NCI-H128 (cell line): ENCODE results near the gene ADGRB2.
A peak's percentile ranks its signal among the peaks of the same experiment; 100 is the strongest.

ENCODE experiments used
- DNase-seq: peaks from one replicate; lab custom pipeline; 2025; ENCODE audit not compliant: unreplicated experiment; lab: John Stamatoyannopoulos, UW

Gene ADGRB2

DNA sequence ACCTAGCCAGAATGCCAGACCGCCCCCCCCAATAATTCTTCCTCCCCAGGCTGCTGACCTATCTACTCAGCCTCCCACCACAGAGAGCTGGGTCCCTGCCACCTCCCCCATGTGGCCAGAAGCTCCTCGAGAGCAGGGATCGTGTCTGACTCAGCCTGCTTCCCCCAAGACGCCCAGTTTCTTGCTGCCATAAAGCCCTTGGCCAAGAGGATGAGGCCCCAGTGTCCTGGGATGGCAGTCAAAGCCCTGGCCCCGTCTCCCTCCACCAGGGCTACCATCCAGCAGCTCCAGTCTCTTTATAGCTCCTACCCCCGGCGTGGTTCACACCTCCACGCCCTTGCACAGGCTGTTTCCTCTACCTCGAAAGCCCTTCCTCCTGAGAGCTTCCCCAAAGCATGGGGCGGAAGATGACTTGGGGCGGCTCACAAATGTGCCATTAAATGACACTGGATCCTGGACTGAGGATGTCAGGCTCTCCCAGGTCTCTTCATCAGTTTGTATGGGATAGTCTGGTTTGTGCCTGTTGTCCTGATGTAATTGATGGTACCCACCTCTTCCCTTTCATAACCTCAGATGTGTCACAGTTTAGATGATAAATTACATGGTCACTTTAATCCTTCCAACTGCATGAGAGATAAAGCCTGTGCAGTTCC, 13.2 kb downstream of the ADGRB2 start:
- DNase-seq: no peak

GRCh38 chr1:31749785-31750735, 14.1 kb downstream of the ADGRB2 start:
- no peak for DNase-seq

DNA sequence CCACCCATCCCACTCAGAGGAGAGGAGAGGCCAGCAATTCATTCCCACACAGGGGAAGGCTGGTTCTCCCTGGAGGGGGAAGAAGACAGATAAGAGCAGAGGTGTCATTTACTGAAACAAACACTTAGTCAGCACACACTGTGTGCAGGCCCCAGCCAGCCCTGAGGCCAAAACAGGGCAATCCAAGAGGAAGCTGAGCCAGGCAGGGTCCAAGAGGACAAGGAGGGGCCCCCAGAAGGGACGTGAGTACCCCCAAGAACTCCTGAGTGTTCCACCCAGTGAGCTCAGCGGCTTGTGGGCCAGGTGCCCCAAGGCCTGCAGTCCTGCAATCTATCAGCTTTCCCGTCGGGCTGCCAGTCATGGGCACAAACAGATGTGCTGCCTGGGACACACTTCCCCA, 15.8 kb downstream of the ADGRB2 start:
- no peak for DNase-seq

- DNase-seq: no peak
Observed at GRCh38 chr1:31747304-31747703, 16.8 kb downstream of the ADGRB2 start.

GRCh38 chr1:31746687-31747086, 17.5 kb downstream of the ADGRB2 start:
- DNase-seq: no peak

- DNase-seq: no peak
Observed at GRCh38 chr1:31745946-31746670, 18.0 kb downstream of the ADGRB2 start.

GRCh38 chr1:31745096-31745945, 18.8 kb downstream of the ADGRB2 start:
- DNase-seq: no peak

GRCh38 chr1:31744165-31744888, 19.8 kb downstream of the ADGRB2 start:
- no peak for DNase-seq

GRCh38 chr1:31742462-31743212, 21.5 kb downstream of the ADGRB2 start:
- no peak for DNase-seq

DNA sequence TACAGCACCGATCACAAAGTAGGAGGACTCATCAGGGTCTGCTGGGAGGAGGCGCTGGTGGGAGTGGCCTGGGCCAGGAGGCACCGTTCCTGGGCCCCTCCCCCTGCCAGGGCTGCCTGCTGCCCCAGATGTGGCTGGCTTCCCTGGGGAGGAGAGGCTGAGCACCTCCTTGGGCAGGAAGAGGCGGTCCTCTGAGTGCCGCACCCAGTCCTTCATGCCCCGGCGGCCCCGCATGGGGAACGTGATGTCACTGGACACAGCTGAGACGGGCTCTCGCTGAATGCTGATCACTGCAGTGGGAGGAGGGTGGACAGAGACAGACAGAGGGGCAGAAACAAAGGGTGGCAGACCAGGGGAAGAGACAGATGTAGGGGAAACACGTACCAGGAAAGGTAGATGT, 24.8 kb downstream of the ADGRB2 start:
- DNase-seq: no peak

- DNase-seq: no peak
Observed at GRCh38 chr1:31736675-31737074, 27.5 kb downstream of the ADGRB2 start.

DNA sequence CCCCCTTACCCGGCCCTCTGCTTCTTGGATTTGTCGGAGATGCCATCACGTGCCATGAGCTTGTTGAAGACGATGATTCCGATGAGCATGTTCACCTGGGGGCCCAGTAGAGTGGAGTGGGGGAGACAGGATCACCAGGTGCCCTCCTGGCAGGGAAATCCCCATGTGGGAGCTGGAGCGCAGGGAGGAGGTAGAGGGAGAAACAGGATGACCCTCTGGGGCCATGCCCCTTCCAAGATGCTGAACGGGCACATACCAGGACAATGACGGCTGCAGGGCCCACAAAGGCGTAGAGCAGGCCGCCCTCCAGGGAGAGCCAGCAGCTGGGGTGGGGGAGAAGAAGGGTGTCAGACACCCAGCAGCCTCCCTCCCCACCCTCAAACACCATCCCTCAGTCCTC, 28.6 kb downstream of the ADGRB2 start:
- DNase-seq: no peak

GRCh38 chr1:31734582-31735107, 29.5 kb downstream of the ADGRB2 start:
- DNase-seq: no peak

DNA sequence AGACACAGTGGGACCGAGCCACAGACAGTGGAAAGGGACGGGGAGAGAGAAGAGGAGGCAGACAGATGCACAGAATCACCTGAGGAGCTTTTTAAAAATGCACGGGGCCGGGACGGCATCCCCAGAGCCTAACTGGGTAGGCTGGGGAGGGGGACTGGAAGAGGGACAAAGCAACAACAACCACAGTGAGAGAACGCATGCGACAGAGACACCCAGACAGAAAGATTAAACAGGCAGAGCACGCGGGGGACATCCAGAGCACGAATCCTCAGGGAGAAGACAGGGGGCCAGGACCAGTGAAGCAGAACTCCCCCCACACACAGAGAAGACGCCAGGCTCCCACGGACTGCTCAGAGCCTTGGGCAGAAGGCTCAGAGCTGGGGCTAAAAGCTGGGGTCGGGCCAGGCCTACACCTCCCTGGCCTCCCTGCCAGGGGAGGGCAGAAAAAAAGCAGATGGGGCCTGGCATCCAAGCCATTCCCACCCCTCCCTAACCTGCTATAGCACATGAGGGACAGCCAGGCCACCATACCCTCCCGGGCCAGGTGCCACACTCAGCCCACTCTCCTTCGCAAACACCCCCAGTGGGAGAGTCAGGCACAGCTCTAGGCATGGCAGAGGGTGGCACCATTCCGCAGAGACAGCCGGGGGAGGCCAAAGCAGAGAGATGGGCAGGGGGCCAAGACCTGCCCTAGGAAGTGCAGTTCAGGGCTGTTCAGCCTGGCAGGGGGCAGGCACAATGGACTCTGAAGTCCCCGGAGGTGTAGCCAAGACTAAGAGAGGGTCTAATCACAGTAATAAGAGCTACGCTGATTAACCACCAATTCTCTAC, 30.5 kb downstream of the ADGRB2 start:
- peak; percentile 10 for DNase-seq

DNA sequence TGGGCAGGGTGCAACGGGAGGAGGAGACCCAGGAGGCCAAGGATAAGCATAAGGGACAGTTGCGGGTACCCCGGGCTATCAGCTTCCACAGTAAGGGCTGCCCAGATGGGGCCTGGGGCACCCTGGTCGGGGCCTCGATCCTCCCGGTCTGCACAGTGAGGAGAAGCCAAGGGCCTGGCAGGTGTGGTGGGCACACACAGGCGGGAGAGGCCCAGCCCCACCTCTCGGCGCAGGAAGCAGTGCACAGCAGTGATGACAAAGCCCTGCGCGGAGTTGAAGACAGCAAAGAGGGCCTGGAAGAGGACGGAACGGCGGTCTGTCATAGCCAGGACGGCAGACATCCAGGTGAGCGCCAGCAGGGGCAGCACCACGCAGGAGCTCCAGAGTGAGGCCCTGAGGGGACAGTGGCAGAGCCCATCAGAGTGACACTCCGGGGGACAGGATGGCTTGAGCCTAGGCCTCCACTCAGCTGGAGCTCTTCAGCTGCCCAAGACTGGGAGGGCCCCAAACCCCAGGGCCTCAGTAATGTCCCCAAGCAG, 31.3 kb downstream of the ADGRB2 start:
- no peak for DNase-seq

GRCh38 chr1:31732343-31732742, 31.8 kb downstream of the ADGRB2 start:
- DNase-seq: no peak

GRCh38 chr1:31731049-31731565, 33.0 kb downstream of the ADGRB2 start:
- no peak for DNase-seq
